ENCODE results near the gene UCN. TPM values are rescaled to one million over a fixed set of nuclear protein-coding genes. Genes with fewer than 3 reads are reported as not detected.

UCN gene
- total and polyA plus RNA-seq, 9 donors: 0.76 to 2.4 (median 1.4) TPM

DNA sequence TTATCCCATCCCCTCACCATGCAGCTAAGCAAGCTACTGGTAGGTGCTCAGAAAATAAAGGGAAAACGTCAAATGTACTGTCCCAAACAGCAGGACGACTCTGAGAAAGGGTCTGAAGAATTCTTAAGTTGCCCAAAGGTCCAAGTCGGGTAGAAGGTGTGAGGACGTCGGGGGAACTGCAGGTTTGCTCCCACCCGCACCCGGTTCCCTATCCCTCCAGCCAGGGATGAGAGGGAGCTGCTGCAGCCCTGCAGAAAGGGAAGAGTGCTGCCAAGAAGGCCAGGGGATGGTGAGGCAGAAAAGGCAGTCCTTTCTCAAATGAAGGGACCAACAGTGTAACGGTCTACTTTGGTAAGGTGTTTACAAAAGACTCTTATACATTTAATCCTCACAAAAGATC, 6.9 kb upstream of the UCN start:
- no peaks in the 10 kb centered on the region for H3K9me3 ChIP-seq (replicated peaks; ENCODE audit: control insufficient read depth, low read depth, low read length)
- no peaks in the 10 kb centered on the region for H3K4me1 ChIP-seq (ENCODE audit: control insufficient read depth, insufficient read depth, low read length)
- WGBS (ENCODE audit: insufficient coverage): 61% methylated on average over 7 of the region's 8 CpGs
- H3K27ac ChIP-seq (ENCODE audit: low read length): no peak overlapping the region
- peaks cover 23% of the 10 kb centered on the region for H3K36me3 ChIP-seq (ENCODE audit: control insufficient read depth, insufficient read depth, low read length)
- no peak overlapping the region for H3K4me3 ChIP-seq (ENCODE audit: low read length)
- H3K27me3 ChIP-seq (ENCODE audit: control insufficient read depth, insufficient read depth, low read length): no peaks in the 10 kb centered on the region
- no peak for DNase-seq

DNA sequence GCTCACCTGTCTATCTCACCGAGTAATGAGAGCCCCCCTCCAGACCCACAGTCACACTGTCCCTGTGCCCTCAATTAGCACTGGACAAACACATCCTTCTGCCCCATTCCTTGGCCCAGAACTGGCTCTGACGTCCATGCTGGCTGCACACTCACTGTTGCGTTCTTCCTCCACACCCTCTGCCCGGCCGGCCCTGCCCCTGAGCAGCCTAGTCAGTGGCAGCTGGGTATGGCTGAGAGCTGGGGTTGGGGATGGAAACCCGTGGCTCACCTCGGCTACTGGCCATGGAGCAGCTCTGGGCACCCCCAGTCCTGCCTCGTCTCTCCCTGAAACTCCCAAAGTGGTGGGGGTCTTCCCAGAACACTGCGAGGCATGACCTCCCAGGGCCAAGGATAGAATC, 6.5 kb upstream of the UCN start:
- Histone ChIP-seq H3K27ac (ENCODE audit: low read length) (no peak overlapping the region), H3K4me3 (ENCODE audit: low read length) (no peak overlapping the region), H3K4me1 (ENCODE audit: control insufficient read depth, insufficient read depth, low read length) (no peaks in the 10 kb centered on the region), H3K27me3 (ENCODE audit: control insufficient read depth, insufficient read depth, low read length) (no peaks in the 10 kb centered on the region), H3K9me3 (replicated peaks; ENCODE audit: control insufficient read depth, low read depth, low read length) (no peaks in the 10 kb centered on the region), H3K36me3 (ENCODE audit: control insufficient read depth, insufficient read depth, low read length) (peaks cover 26% of the 10 kb centered on the region)
- DNase-seq: no peak
- 93% methylated on average over 3 of the region's 9 CpGs for WGBS (ENCODE audit: insufficient coverage)

DNA sequence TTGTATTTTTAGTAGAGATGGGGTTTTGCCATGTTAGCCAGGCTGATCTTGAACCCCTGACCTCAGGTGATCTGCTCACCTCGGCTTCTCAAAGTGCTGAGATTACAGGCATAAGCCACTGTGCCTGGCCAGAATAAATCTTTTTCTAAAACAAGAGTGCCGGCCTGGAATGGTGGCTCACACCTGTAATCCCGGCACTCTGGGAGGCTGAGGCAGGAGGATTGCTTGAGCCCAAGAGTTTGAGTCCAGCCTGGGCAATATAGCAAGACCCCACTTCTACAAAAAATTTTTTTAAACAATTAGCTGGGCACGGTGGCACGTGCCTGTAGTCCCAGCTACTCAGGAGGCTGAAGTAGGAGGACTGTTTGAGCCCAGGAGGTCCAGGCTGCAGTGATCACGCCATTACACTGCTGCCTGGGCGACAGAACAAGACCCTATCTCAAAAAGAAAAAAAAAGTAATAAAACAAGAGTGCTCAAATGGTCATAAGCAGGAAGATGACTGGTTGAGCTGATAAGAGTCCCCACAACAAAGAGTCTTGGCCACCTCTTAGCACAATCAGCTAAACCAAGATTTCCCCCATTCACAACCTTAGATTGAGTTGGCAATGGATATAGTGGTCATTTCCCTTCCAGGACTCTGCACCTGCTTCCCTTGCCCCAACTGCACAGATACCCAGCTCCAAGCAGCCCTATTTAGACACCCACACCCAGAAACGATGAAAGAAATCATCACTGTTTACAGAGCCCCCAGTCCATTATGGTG, 5.8 kb upstream of the UCN start:
- 95% methylated on average over 4 of the region's 8 CpGs for WGBS (ENCODE audit: insufficient coverage)

DNA sequence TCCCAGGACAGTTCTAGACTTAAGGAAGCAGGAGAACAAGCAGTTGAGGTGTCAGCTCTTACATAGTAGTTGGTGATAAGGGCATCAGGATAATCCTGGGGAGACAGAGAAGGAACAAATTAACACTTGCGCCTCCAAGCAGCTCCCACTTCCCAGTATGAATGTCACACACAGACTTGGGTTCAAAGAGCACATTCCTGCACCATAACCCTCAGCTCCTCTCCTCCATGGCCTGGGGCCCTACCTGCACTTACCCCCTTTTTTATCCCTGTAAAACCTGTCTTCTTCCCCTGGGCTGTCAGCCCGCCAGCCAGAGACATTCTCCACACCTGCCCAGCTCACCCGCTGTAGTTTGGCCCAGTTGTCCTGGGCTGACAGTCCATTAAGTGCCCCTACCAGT, 3.9 kb upstream of the UCN start:
- no peaks in the 10 kb centered on the region for H3K4me1 ChIP-seq (ENCODE audit: control insufficient read depth, insufficient read depth, low read length)
- DNase-seq: no peak
- no peaks in the 10 kb centered on the region for H3K9me3 ChIP-seq (replicated peaks; ENCODE audit: control insufficient read depth, low read depth, low read length)
- no peak overlapping the region for H3K4me3 ChIP-seq (ENCODE audit: low read length)
- WGBS (ENCODE audit: insufficient coverage): no CpG with 5 or more reads among the region's 3 CpGs
- no peak overlapping the region for H3K27ac ChIP-seq (ENCODE audit: low read length)
- H3K27me3 ChIP-seq (ENCODE audit: control insufficient read depth, insufficient read depth, low read length): peaks cover 16% of the 10 kb centered on the region
- peaks cover 31% of the 10 kb centered on the region for H3K36me3 ChIP-seq (ENCODE audit: control insufficient read depth, insufficient read depth, low read length)

More for the DNA sequence above, 5.8 kb upstream of the UCN start:
- no peak overlapping the region for H3K27ac ChIP-seq (ENCODE audit: low read length)
- no peak for DNase-seq
- H3K9me3 ChIP-seq (replicated peaks; ENCODE audit: control insufficient read depth, low read depth, low read length): no peaks in the 10 kb centered on the region
- H3K4me3 ChIP-seq (ENCODE audit: low read length): no peak overlapping the region
- no peaks in the 10 kb centered on the region for H3K4me1 ChIP-seq (ENCODE audit: control insufficient read depth, insufficient read depth, low read length)
- peaks cover 29% of the 10 kb centered on the region for H3K36me3 ChIP-seq (ENCODE audit: control insufficient read depth, insufficient read depth, low read length)
- H3K27me3 ChIP-seq (ENCODE audit: control insufficient read depth, insufficient read depth, low read length): no peaks in the 10 kb centered on the region

DNA sequence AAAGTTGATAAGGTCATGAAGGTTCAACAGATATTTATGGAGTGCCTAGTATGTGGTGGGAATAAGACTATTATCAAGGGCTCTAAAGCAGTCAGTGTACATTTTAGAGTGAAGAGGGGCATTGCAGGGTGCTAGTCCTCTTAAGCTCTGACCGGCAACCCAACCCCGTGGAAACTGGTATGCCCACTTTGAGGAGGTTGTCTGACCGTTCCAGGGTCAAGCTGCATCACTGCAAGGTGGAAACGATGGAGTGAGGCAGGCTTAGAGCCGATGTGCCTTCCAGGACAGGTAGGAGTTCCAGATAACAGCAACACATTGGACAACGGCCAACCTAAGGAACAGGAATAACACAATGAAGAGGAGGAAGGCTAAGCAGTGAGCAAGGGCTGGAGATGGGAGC, 1.4 kb upstream of the UCN start:
- no peak for DNase-seq
- no peak overlapping the region for H3K4me3 ChIP-seq (ENCODE audit: low read length)
- 97% methylated on average over 6 of the region's 6 CpGs for WGBS (ENCODE audit: insufficient coverage)
- peaks cover 41% of the 10 kb centered on the region for H3K27me3 ChIP-seq (ENCODE audit: control insufficient read depth, insufficient read depth, low read length)
- H3K27ac ChIP-seq (ENCODE audit: low read length): no peak overlapping the region
- H3K36me3 ChIP-seq (ENCODE audit: control insufficient read depth, insufficient read depth, low read length): peaks cover 25% of the 10 kb centered on the region
- H3K9me3 ChIP-seq (replicated peaks; ENCODE audit: control insufficient read depth, low read depth, low read length): no peaks in the 10 kb centered on the region
- no peaks in the 10 kb centered on the region for H3K4me1 ChIP-seq (ENCODE audit: control insufficient read depth, insufficient read depth, low read length)

DNA sequence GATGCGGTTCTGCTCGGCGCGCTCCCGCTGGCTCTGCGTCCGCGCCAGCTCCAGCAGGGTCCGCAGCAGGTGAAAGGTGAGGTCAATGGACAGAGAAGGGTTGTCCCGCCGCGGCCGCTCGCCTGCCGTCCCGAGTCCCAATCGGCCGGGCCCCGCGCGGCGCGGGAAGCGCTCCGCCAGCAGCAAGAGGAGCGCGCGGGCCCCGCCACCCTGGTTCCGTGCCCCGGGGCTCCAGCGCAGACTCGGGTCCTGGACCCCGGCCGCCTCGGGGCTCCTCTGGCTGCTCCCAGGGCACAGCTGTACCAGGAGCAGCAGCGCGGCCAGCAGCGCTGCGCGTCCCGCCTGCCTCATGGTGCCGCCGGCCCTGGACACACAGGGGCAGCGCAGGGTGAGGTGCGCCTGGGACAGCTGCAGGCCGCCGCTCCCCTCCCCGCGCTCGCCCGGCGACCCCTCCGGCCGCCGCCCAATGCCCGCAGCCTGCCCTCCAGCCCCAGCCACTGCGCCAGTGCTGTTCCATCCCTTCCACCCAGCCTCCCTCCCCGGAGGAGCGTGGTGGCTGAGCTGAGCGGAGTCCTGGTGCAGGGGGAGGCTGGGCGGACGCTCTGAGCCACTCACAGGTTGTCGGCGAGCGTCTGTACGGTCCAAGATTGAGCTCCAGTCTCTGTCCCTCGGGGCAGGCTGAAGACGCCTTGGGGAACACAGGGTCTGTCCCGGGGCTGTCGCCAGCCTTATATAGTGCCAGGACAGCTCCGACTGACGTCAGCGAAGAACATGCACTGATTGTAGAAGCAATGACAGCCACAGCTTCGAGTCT, 493 bp downstream of the UCN start:
- Histone ChIP-seq H3K27ac (ENCODE audit: low read length) (no peak overlapping the region), H3K4me3 (ENCODE audit: low read length) (no peak overlapping the region), H3K36me3 (ENCODE audit: control insufficient read depth, insufficient read depth, low read length) (peaks cover 25% of the 10 kb centered on the region), H3K27me3 (ENCODE audit: control insufficient read depth, insufficient read depth, low read length) (peaks cover 43% of the 10 kb centered on the region), H3K4me1 (ENCODE audit: control insufficient read depth, insufficient read depth, low read length) (no peaks in the 10 kb centered on the region), H3K9me3 (replicated peaks; ENCODE audit: control insufficient read depth, low read depth, low read length) (no peaks in the 10 kb centered on the region)
- WGBS (ENCODE audit: insufficient coverage): 3% methylated on average over 66 of the region's 75 CpGs
- DNase-seq: no peak

DNA sequence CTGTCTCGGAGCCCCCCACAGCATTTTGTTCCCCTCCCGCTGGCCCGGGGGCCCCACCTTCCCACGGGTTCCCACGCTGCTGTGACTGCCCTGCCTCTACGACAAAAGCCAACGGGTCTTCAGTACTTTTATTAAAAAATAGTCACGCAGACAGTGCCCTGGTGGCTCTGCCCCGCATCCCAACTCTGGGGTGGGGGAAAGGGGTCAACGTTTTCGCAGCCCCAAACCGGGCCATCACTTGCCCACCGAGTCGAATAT, 1.0 kb downstream of the UCN start:
- Histone ChIP-seq H3K4me3 (ENCODE audit: low read length) (no peak overlapping the region), H3K27ac (ENCODE audit: low read length) (no peak overlapping the region), H3K27me3 (ENCODE audit: control insufficient read depth, insufficient read depth, low read length) (peaks cover 43% of the 10 kb centered on the region), H3K4me1 (ENCODE audit: control insufficient read depth, insufficient read depth, low read length) (no peaks in the 10 kb centered on the region), H3K9me3 (replicated peaks; ENCODE audit: control insufficient read depth, low read depth, low read length) (no peaks in the 10 kb centered on the region), H3K36me3 (ENCODE audit: control insufficient read depth, insufficient read depth, low read length) (peaks cover 25% of the 10 kb centered on the region)
- WGBS (ENCODE audit: insufficient coverage): 7% methylated on average over 12 of the region's 14 CpGs
- no peak for DNase-seq

DNA sequence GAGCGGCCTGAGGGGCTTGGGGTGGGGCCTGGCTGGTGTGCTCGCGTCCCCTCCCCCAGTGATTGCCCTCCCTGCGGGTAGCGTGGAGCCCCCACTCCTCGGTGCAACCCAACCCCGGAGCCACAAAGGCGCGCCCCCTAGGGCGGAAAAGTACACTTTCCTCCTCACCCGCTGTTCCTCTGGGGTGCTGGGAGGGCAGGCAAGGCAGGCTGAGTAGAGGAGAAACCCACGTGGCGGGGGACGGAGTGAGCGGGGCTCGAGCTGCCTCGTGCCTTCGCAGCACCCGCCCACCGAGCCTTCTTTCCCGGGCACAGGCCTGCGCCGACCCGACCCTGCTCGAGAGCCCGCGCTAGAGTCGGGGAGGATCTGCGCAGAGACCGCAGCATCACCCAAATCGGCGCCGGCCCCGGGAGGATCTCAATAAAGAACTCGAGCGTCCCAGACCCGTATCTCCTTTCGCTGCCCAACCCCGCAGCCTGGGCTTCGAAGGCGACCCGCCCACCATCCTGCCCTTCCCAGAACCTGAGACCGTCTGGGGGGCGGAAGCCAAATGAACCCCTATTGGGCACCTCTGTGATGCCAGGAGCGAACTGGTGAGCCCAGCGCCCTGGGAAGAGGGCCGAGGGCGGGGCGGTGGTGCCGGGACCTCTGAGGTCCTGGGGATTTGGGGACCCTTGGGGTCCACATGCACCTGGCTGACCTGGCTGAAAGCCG, 1.5 kb downstream of the UCN start:
- H3K27me3 ChIP-seq (ENCODE audit: control insufficient read depth, insufficient read depth, low read length): peaks cover 43% of the 10 kb centered on the region
- whole genome bisulfite sequencing (ENCODE audit: insufficient coverage): 4% methylated on average over 47 of the region's 51 CpGs
- H3K4me1 ChIP-seq (ENCODE audit: control insufficient read depth, insufficient read depth, low read length): no peaks in the 10 kb centered on the region
- no peak for DNase-seq
- H3K27ac ChIP-seq (ENCODE audit: low read length): no peak overlapping the region
- no peaks in the 10 kb centered on the region for H3K9me3 ChIP-seq (replicated peaks; ENCODE audit: control insufficient read depth, low read depth, low read length)
- no peak overlapping the region for H3K4me3 ChIP-seq (ENCODE audit: low read length)
- peaks cover 22% of the 10 kb centered on the region for H3K36me3 ChIP-seq (ENCODE audit: control insufficient read depth, insufficient read depth, low read length)

DNA sequence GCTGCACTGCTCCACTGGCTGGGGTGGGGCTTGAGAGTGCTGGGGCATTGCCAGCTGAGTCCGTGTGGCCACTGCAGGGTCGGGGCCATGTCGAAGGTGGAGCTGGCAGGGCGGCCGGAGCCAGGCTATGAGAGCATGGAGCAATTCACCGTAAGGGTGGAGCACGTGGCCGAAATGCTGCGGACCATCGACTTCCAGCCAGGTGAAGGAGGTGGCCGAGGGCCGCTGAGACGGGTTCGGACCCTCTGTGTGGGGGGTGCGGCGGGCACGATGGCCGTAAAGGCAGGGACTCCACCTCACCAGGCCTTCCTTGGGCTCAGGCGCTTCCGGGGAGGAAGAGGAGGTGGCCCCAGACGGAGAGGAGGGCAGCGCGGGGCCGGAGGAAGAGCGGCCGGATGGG, 2.1 kb downstream of the UCN start:
- no peaks in the 10 kb centered on the region for H3K9me3 ChIP-seq (replicated peaks; ENCODE audit: control insufficient read depth, low read depth, low read length)
- 43% methylated on average over 19 of the region's 26 CpGs for WGBS (ENCODE audit: insufficient coverage)
- H3K4me3 ChIP-seq (ENCODE audit: low read length): no peak overlapping the region
- DNase-seq: no peak
- no peaks in the 10 kb centered on the region for H3K4me1 ChIP-seq (ENCODE audit: control insufficient read depth, insufficient read depth, low read length)
- peaks cover 19% of the 10 kb centered on the region for H3K36me3 ChIP-seq (ENCODE audit: control insufficient read depth, insufficient read depth, low read length)
- H3K27ac ChIP-seq (ENCODE audit: low read length): no peak overlapping the region
- H3K27me3 ChIP-seq (ENCODE audit: control insufficient read depth, insufficient read depth, low read length): peaks cover 43% of the 10 kb centered on the region

DNA sequence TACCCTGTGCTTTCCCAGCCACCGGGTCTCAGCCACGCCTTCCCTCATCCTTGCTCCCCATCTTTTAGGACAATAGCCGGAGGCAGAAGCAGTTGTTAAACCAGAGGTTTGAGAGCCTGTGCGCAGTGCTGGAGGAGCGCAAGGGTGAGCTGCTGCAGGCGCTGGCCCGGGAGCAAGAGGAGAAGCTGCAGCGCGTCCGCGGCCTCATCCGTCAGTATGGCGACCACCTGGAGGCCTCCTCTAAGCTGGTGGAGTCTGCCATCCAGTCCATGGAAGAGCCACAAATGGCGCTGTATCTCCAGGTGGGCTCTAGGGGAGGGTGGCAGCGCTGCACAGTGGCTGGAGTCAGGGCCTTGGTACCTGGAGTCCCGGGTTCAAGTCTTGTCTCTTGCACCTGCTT, 2.7 kb downstream of the UCN start:
- peaks cover 18% of the 10 kb centered on the region for H3K36me3 ChIP-seq (ENCODE audit: control insufficient read depth, insufficient read depth, low read length)
- no peaks in the 10 kb centered on the region for H3K4me1 ChIP-seq (ENCODE audit: control insufficient read depth, insufficient read depth, low read length)

More for the DNA sequence above, 2.7 kb downstream of the UCN start:
- no peak for DNase-seq
- Histone ChIP-seq H3K4me3 (ENCODE audit: low read length) (no peak overlapping the region), H3K27me3 (ENCODE audit: control insufficient read depth, insufficient read depth, low read length) (peaks cover 43% of the 10 kb centered on the region), H3K27ac (ENCODE audit: low read length) (no peak overlapping the region), H3K9me3 (replicated peaks; ENCODE audit: control insufficient read depth, low read depth, low read length) (no peaks in the 10 kb centered on the region)
- 86% methylated on average over 14 of the region's 16 CpGs for WGBS (ENCODE audit: insufficient coverage)
